T follicular helper cell (primary cell): ENCODE results near the gene ZNF432.
"Not testable (repeated sequence)": the region's sequence is repeated elsewhere in the genome, so short reads cannot be mapped to it uniquely, and the experiment has no call there.

Experiments used
- DNase-seq: peaks from one replicate; pipeline ENCODE4 v3.0.0-alpha.2; 2020; ENCODE audit warnings: low read depth
- total RNA-seq, 2 experiments: gene quantifications; one replicate each; lab custom pipeline; 2026; lab: John Stamatoyannopoulos, UW

Gene ZNF432
- 27.5 to 35.2 reads per million in 2 experiments for total RNA-seq

GRCh38 chr19:52048555-52049501 lies at the start of gene ZNF432:
Gene ZNF432 (minus strand): TSS chr19:52048838. CDS start chr19:52046868, 1,970 bp downstream.
- peak; percentile 69 for DNase-seq

GRCh38 chr19:52096416-52096815 lies 47.8 kb upstream of the ZNF432 start:
- DNase-seq = not testable (repeated sequence)

- peak; percentile 66 for DNase-seq
Measured at GRCh38 chr19:52095172-52096014, 46.8 kb upstream of the ZNF432 start, which contains the start of gene ZNF841. Gene ZNF841 (minus strand): TSS chr19:52095765. CDS start chr19:52084801, 10,964 bp downstream.

- DNase-seq = no peak
Measured at GRCh38 chr19:52094526-52095130, 46.0 kb upstream of the ZNF432 start.

GRCh38 chr19:52086481-52086880 lies 37.8 kb upstream of the ZNF432 start:
- no peak for DNase-seq

GRCh38 chr19:52070496-52070895 lies 21.9 kb upstream of the ZNF432 start:
- DNase-seq = no peak

GRCh38 chr19:52069653-52070052 lies 21.0 kb upstream of the ZNF432 start:
- DNase-seq = no peak

GRCh38 chr19:52066258-52066863 lies 17.7 kb upstream of the ZNF432 start:
- no peak for DNase-seq

- no peak for DNase-seq
Measured at GRCh38 chr19:52065399-52065798, 16.8 kb upstream of the ZNF432 start.

- DNase-seq = not testable (repeated sequence)
Measured at GRCh38 chr19:52056480-52056879, 7.8 kb upstream of the ZNF432 start.

GRCh38 chr19:52051736-52052135 lies 3.1 kb upstream of the ZNF432 start:
- DNase-seq = not testable (repeated sequence)

GRCh38 chr19:52039169-52039568 lies 9.5 kb downstream of the ZNF432 start:
- no peak for DNase-seq

- DNase-seq = no peak
Measured at GRCh38 chr19:52034051-52034728, 14.4 kb downstream of the ZNF432 start.

- DNase-seq = no peak
Measured at GRCh38 chr19:52028780-52029123, 19.9 kb downstream of the ZNF432 start.

- DNase-seq = peak; percentile 71
Measured at GRCh38 chr19:52028027-52028779, 20.4 kb downstream of the ZNF432 start, which contains the start of gene ZNF614. Gene ZNF614 (minus strand): TSS chr19:52028379. CDS start chr19:52025745, 2,634 bp downstream.

GRCh38 chr19:52026255-52026990 lies 22.2 kb downstream of the ZNF432 start:
- DNase-seq = not testable (repeated sequence)

GRCh38 chr19:52024478-52024877 lies 24.2 kb downstream of the ZNF432 start:
- not testable (repeated sequence) for DNase-seq

GRCh38 chr19:52022193-52022592 lies 26.4 kb downstream of the ZNF432 start:
- DNase-seq = no peak

- no peak for DNase-seq
Measured at GRCh38 chr19:52020506-52020905, 28.1 kb downstream of the ZNF432 start.
